Measurements from ENCODE around the gene COL12A1.

COL12A1 gene

GRCh38 chr6:75094614-75095200 is 111.1 kb downstream of the COL12A1 start:
- no peak for DNase-seq

GRCh38 chr6:75091467-75092190 is 114.2 kb downstream of the COL12A1 start:
- no peak for DNase-seq

GRCh38 chr6:75090576-75090975 is 115.3 kb downstream of the COL12A1 start:
- DNase-seq: no peak

- DNase-seq: no peak
Measured at GRCh38 chr6:75089921-75090320, 115.9 kb downstream of the COL12A1 start.

- no peak for DNase-seq
Measured at GRCh38 chr6:75089151-75089897, 116.5 kb downstream of the COL12A1 start.

GRCh38 chr6:75085931-75086635 is 119.8 kb downstream of the COL12A1 start:
- no peak for DNase-seq

GRCh38 chr6:75084872-75085381 is 120.9 kb downstream of the COL12A1 start:
- DNase-seq: no peak

GRCh38 chr6:75084018-75084417 is 121.8 kb downstream of the COL12A1 start:
- DNase-seq: no peak

GRCh38 chr6:75081921-75082320 is 123.9 kb downstream of the COL12A1 start:
- no peak for DNase-seq

- no peak for DNase-seq
Measured at GRCh38 chr6:75081047-75081446, 124.8 kb downstream of the COL12A1 start.

GRCh38 chr6:75079589-75079988 is 126.3 kb downstream of the COL12A1 start:
- no peak for DNase-seq

GRCh38 chr6:75077701-75078100 is 128.2 kb downstream of the COL12A1 start:
- DNase-seq: no peak

- no peak for DNase-seq
Measured at GRCh38 chr6:75076009-75076408, 129.8 kb downstream of the COL12A1 start.

- DNase-seq: no peak
Measured at GRCh38 chr6:75070244-75070643, 135.6 kb downstream of the COL12A1 start.

- no peak for DNase-seq
Measured at GRCh38 chr6:75065523-75065922, 140.3 kb downstream of the COL12A1 start.

- DNase-seq: no peak
Measured at GRCh38 chr6:75052491-75052890, 153.4 kb downstream of the COL12A1 start.

GRCh38 chr6:75049308-75049707 is 156.5 kb downstream of the COL12A1 start:
- DNase-seq: no peak

- no peak for DNase-seq
Measured at GRCh38 chr6:75044846-75045245, 161.0 kb downstream of the COL12A1 start.

GRCh38 chr6:75041381-75041780 is 164.5 kb downstream of the COL12A1 start:
- no peak for DNase-seq

Data from CD4-positive, alpha-beta T cell treated with Interleukin-10 for 1 hour (primary cell).